Measurements from ENCODE around the gene POLR3C.
"Not testable (repeated sequence)": the region's sequence is repeated elsewhere in the genome, so short reads cannot be mapped to it uniquely, and the experiment has no call there.

DNA sequence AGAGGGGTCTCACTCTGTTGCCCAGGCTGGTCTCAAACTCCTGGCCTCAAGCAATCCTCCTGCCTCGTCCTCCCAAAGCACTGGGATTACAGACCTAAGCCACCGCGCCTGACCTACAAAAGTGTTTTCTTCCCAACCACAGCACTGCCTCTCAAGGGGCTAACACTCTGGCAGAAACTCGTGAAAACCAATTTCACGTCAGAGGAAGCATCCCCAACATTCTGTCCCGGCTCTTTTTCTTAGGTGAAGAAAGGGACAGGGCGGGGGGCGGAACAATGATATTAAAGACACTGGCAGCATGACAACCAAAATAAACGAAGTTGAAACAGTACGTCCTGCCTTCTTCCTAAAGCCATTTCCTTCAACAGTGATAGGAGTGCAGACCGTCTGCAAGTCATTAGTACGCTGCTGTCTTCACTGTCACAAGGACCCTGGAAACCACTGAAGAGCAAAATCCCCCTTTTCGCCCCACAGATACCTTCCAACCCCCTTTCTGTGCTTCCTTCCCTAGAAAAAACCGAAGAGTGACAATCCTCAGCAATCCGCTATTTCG, 1.1 kb upstream of the POLR3C start:
- TF ChIP-seq, protein P1, sequence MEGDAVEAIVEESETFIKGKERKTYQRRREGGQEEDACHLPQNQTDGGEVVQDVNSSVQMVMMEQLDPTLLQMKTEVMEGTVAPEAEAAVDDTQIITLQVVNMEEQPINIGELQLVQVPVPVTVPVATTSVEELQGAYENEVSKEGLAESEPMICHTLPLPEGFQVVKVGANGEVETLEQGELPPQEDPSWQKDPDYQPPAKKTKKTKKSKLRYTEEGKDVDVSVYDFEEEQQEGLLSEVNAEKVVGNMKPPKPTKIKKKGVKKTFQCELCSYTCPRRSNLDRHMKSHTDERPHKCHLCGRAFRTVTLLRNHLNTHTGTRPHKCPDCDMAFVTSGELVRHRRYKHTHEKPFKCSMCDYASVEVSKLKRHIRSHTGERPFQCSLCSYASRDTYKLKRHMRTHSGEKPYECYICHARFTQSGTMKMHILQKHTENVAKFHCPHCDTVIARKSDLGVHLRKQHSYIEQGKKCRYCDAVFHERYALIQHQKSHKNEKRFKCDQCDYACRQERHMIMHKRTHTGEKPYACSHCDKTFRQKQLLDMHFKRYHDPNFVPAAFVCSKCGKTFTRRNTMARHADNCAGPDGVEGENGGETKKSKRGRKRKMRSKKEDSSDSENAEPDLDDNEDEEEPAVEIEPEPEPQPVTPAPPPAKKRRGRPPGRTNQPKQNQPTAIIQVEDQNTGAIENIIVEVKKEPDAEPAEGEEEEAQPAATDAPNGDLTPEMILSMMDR (IDR thresholded peaks at IDR 0.05), result not testable (repeated sequence)
- TF ChIP-seq POLR2A (IDR thresholded peaks at IDR 0.05), result not testable (repeated sequence)

Measured in heart left ventricle (tissue), 13 donors.